D721Med (cell line): Measurements from ENCODE around the gene IER3.
"Not testable (repeated sequence)": the region's sequence is repeated elsewhere in the genome, so short reads cannot be mapped to it uniquely, and the experiment has no call there.

Experiments used
- DNase-seq: peaks from one replicate; pipeline ENCODE4 v3.0.0; 2011; ENCODE audit warnings: low spot score; ENCODE audit not compliant: insufficient read length
- FAIRE-seq: peaks from 2 replicates; lab custom pipeline; 2011; peaks lifted over from hg19 to GRCh38; lab: Jason Lieb, UNC
- TF ChIP-seq, protein P1 (sequence below): IDR thresholded peaks from 2 replicates; pipeline ENCODE4 v1.5.1; 2012; ENCODE audit warnings: mild to moderate bottlenecking, control low read depth; ENCODE audit not compliant: insufficient read depth; ENCODE audit errors: missing control alignments

IER3 gene

GRCh38 chr6:30725713-30726505 is 18.4 kb downstream of the IER3 start:
- FAIRE-seq (no peak), DNase-seq (no peak)
- TF ChIP-seq, protein P1, sequence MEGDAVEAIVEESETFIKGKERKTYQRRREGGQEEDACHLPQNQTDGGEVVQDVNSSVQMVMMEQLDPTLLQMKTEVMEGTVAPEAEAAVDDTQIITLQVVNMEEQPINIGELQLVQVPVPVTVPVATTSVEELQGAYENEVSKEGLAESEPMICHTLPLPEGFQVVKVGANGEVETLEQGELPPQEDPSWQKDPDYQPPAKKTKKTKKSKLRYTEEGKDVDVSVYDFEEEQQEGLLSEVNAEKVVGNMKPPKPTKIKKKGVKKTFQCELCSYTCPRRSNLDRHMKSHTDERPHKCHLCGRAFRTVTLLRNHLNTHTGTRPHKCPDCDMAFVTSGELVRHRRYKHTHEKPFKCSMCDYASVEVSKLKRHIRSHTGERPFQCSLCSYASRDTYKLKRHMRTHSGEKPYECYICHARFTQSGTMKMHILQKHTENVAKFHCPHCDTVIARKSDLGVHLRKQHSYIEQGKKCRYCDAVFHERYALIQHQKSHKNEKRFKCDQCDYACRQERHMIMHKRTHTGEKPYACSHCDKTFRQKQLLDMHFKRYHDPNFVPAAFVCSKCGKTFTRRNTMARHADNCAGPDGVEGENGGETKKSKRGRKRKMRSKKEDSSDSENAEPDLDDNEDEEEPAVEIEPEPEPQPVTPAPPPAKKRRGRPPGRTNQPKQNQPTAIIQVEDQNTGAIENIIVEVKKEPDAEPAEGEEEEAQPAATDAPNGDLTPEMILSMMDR: no peak

DNA sequence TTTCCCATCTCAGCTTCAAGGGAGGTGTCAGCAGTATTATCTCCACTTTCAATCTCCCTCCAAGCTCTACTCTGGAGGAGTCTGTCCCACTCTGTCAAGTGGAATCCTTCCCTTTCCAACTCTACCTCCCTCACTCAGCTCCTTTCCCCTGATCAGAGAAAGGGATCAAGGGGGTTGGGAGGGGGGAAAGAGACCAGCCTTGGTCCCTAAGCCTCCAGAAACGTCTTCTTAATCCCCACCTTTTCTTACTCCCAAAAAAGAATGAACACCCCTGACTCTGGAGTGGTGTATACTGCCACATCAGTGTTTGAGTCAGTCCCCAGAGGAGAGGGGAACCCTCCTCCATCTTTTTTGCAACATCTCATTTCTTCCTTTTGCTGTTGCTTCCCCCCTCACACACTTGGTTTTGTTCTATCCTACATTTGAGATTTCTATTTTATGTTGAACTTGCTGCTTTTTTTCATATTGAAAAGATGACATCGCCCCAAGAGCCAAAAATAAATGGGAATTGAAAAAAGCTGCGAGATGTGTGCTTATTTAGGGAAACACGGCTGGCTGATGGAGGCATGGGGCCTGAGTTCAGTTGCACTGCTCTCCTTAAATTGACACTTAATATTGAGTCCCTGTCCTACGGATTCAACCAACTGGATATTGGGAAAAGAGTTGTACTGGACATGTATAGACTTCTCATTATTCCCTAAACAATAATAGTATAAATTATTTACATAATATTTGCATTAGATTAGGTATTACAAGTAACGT is 19.3 kb downstream of the IER3 start:
- TF ChIP-seq, protein P1: no peak
- DNase-seq (no peak), FAIRE-seq (no peak)

GRCh38 chr6:30723843-30724741 is 20.3 kb downstream of the IER3 start:
- not testable (repeated sequence) for FAIRE-seq

DNA sequence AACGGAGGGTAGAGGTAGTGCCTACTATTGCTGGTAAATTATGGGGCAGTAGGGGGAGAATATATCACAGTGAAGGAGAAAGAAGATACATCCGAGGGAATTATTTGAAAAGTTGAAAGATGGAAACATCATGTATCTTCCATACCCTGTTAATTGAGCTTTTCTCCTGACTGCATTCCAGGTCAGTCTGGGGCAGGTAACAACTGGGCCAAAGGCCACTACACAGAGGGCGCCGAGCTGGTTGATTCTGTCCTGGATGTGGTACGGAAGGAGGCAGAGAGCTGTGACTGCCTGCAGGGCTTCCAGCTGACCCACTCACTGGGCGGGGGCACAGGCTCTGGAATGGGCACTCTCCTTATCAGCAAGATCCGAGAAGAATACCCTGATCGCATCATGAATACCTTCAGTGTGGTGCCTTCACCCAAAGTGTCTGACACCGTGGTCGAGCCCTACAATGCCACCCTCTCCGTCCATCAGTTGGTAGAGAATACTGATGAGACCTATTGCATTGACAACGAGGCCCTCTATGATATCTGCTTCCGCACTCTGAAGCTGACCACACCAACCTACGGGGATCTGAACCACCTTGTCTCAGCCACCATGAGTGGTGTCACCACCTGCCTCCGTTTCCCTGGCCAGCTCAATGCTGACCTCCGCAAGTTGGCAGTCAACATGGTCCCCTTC is 21.0 kb downstream of the IER3 start:
- DNase-seq, FAIRE-seq: not testable (repeated sequence)

More at GRCh38 chr6:30723843-30724741, 20.3 kb downstream of the IER3 start:
- not testable (repeated sequence) for DNase-seq

DNA sequence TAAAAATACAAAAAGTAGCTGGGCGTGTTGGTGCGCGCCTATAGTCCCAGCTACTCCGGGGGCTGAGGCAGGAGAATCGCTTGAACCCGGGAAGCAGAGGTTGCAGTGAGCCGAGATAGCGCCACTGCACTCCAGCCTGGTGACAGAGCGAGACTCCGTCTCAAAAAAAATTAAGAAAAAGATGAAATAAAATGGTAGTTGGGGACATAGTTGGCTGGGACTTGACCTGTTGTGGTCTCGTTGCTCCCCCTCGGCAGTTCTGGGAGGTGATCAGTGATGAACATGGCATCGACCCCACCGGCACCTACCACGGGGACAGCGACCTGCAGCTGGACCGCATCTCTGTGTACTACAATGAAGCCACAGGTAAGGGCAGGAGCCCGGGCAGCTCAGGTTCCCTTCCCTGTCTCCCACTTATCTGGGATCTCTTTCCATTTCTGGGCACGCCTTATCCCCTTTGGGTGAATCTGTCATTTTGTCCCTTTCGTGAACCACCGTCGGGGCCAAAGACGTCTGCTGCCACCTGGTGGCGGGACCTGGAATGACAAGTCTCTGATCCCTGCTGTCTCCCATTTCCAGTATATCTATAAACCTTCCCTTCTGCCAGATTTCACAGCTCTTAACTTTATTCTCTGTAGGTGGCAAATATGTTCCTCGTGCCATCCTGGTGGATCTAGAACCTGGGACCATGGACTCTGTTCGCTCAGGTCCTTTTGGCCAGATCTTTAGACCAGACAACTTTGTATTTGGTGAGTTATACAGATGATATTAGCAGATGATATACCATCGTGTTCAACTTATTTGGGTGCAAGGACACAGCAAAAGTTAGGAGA is 21.9 kb downstream of the IER3 start:
- FAIRE-seq (no peak), DNase-seq (peak; percentile 54)
- TF ChIP-seq, protein P1: peak; percentile 92

DNA sequence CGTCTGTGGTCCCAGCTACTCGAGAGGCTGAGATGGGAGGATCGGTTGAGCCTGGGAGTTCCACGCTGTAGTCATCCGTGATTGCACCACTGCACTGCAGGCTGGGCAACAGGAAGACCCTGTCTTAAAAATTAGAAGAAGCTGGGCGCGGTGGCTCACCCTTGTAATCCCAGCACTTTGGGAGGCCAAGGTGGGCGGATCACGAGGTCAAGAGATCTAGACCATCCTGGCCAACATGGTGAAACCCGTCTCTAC is 22.4 kb downstream of the IER3 start:
- FAIRE-seq, DNase-seq: not testable (repeated sequence)

DNA sequence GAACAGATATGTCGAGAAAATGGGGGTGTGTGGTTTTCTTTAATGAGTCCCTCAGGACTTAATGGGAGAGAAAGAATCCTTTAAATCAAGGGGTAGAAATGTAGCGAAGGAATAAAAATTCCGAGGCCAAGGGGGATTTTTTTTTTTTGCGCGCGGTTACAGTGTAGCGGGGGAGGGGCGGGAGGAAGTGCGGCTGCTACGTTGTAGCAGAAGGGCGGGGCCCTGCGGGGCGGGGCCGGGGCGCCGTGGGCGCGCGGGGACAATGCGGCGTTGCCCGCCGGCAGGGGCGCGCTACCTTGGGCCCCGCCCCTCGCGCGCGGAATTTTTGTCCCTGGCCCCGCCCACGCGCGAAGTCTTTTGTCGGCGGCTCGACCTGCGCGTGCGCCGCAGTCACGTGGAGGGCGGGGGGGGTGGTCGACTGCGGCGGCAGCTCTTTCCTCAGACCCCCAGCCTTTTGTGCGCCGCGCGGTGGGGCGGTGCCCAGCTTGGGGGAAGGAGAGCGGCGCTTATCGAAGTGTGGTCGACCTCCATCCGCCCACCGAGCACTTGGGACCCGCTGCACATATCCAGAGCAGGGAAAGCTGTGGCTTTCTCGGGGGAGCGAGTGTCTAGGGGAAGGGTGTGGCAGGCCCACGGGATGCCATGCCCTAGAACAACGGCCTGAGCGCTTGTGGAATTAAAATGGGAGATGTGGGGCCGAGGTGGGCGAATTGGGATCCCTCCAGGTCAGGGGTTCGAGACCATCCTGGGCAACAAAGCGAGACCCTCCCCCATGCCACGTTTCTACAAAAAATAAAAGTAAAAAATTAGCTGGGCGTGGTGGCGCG is 22.9 kb downstream of the IER3 start:
- no peak for FAIRE-seq
- peak; percentile 66 for DNase-seq
- TF ChIP-seq, protein P1: peak; percentile 24
